ENCODE data around the gene PRKCD.

Gene PRKCD

GRCh38 chr3:53215816-53216215, 54.8 kb downstream of the PRKCD start:
- Histone ChIP-seq H3K27ac (ENCODE audit: low read depth, low read length) (no peak overlapping the region), H3K56ac (ENCODE audit: low read length) (no peak overlapping the region), H4K8ac (ENCODE audit: low read depth, low read length) (no peak overlapping the region), H3K79me1 (ENCODE audit: low read length) (no peaks in the 10 kb centered on the region), H2BK15ac (replicated peaks; ENCODE audit: low read depth) (no peak overlapping the region), H3K36me3 (ENCODE audit: control insufficient read depth, insufficient read depth, low read length) (no peaks in the 10 kb centered on the region), H3K79me2 (ENCODE audit: control insufficient read depth, insufficient read depth, low read length) (no peaks in the 10 kb centered on the region), H2BK5ac (ENCODE audit: low read length) (no peak overlapping the region), H3K27me3 (ENCODE audit: insufficient read depth, low read length, poor library complexity) (no peaks in the 10 kb centered on the region), H3K4me2 (ENCODE audit: low read length) (no peak overlapping the region), H4K5ac (ENCODE audit: low read length) (no peak overlapping the region), H3K23ac (ENCODE audit: low read length) (no peak overlapping the region), H3K9ac (ENCODE audit: low read length) (no peak overlapping the region), H3K18ac (ENCODE audit: low read length) (no peak overlapping the region), H3K4me1 (ENCODE audit: control insufficient read depth, low read depth, low read length) (no peaks in the 10 kb centered on the region), H2AK5ac (ENCODE audit: low read length) (no peak overlapping the region), H3K4ac (ENCODE audit: low read depth, low read length) (no peak overlapping the region), H3K4me3 (ENCODE audit: low read length) (no peak overlapping the region), H2BK120ac (ENCODE audit: low read depth, low read length) (no peak overlapping the region)
- DNase-seq: no peak
- WGBS (ENCODE audit: extremely low coverage, insufficient coverage, low lambda C conversion rate): no CpG with 5 or more reads among the region's 2 CpGs

- no peaks in the 10 kb centered on the region for H3K79me2 ChIP-seq (ENCODE audit: control insufficient read depth, insufficient read depth, low read length)
- H2BK120ac ChIP-seq (ENCODE audit: low read depth, low read length): no peak overlapping the region
- H3K4me2 ChIP-seq (ENCODE audit: low read length): no peak overlapping the region
- no peak overlapping the region for H4K8ac ChIP-seq (ENCODE audit: low read depth, low read length)
- peak; percentile 89 for DNase-seq
- no peaks in the 10 kb centered on the region for H3K79me1 ChIP-seq (ENCODE audit: low read length)
- no peaks in the 10 kb centered on the region for H3K36me3 ChIP-seq (ENCODE audit: control insufficient read depth, insufficient read depth, low read length)
- H2BK5ac ChIP-seq (ENCODE audit: low read length): no peak overlapping the region
- no peak overlapping the region for H3K4me3 ChIP-seq (ENCODE audit: low read length)
- WGBS (ENCODE audit: extremely low coverage, insufficient coverage, low lambda C conversion rate): no CpG with 5 or more reads among the region's 3 CpGs
- no peak overlapping the region for H3K4ac ChIP-seq (ENCODE audit: low read depth, low read length)
- no peak overlapping the region for H2AK5ac ChIP-seq (ENCODE audit: low read length)
- no peak overlapping the region for H3K27ac ChIP-seq (ENCODE audit: low read depth, low read length)
- H3K27me3 ChIP-seq (ENCODE audit: insufficient read depth, low read length, poor library complexity): no peaks in the 10 kb centered on the region
- H3K18ac ChIP-seq (ENCODE audit: low read length): no peak overlapping the region
- no peak overlapping the region for H2BK15ac ChIP-seq (replicated peaks; ENCODE audit: low read depth)
- H3K4me1 ChIP-seq (ENCODE audit: control insufficient read depth, low read depth, low read length): no peaks in the 10 kb centered on the region
- H3K23ac ChIP-seq (ENCODE audit: low read length): no peak overlapping the region
- no peak overlapping the region for H4K5ac ChIP-seq (ENCODE audit: low read length)
- H3K56ac ChIP-seq (ENCODE audit: low read length): no peak overlapping the region
- no peak overlapping the region for H3K9ac ChIP-seq (ENCODE audit: low read length)
Measured at GRCh38 chr3:53216723-53217122, 55.7 kb downstream of the PRKCD start.

GRCh38 chr3:53217175-53217574, 56.2 kb downstream of the PRKCD start:
- Histone ChIP-seq H2BK15ac (replicated peaks; ENCODE audit: low read depth) (no peak overlapping the region), H3K36me3 (ENCODE audit: control insufficient read depth, insufficient read depth, low read length) (no peaks in the 10 kb centered on the region), H3K27me3 (ENCODE audit: insufficient read depth, low read length, poor library complexity) (no peaks in the 10 kb centered on the region), H2BK5ac (ENCODE audit: low read length) (no peak overlapping the region), H3K4me2 (ENCODE audit: low read length) (no peak overlapping the region), H3K9ac (ENCODE audit: low read length) (no peak overlapping the region), H2BK120ac (ENCODE audit: low read depth, low read length) (no peak overlapping the region), H3K23ac (ENCODE audit: low read length) (no peak overlapping the region), H4K5ac (ENCODE audit: low read length) (no peak overlapping the region), H3K79me1 (ENCODE audit: low read length) (no peaks in the 10 kb centered on the region), H2AK5ac (ENCODE audit: low read length) (no peak overlapping the region), H3K4ac (ENCODE audit: low read depth, low read length) (peak overlapping the region; percentile 37), H3K4me3 (ENCODE audit: low read length) (no peak overlapping the region), H3K27ac (ENCODE audit: low read depth, low read length) (peak overlapping the region; percentile 58), H3K4me1 (ENCODE audit: control insufficient read depth, low read depth, low read length) (no peaks in the 10 kb centered on the region), H3K18ac (ENCODE audit: low read length) (no peak overlapping the region), H3K56ac (ENCODE audit: low read length) (peak overlapping the region; percentile 35), H3K79me2 (ENCODE audit: control insufficient read depth, insufficient read depth, low read length) (no peaks in the 10 kb centered on the region), H4K8ac (ENCODE audit: low read depth, low read length) (no peak overlapping the region)
- WGBS (ENCODE audit: extremely low coverage, insufficient coverage, low lambda C conversion rate): no CpG with 5 or more reads among the region's 2 CpGs
- DNase-seq: peak; percentile 54

GRCh38 chr3:53218131-53218530, 57.1 kb downstream of the PRKCD start:
- Histone ChIP-seq H2BK15ac (replicated peaks; ENCODE audit: low read depth) (no peak overlapping the region), H3K4me3 (ENCODE audit: low read length) (no peak overlapping the region), H3K9ac (ENCODE audit: low read length) (no peak overlapping the region), H2AK5ac (ENCODE audit: low read length) (no peak overlapping the region), H3K23ac (ENCODE audit: low read length) (no peak overlapping the region), H3K4me2 (ENCODE audit: low read length) (no peak overlapping the region), H4K8ac (ENCODE audit: low read depth, low read length) (no peak overlapping the region), H3K27me3 (ENCODE audit: insufficient read depth, low read length, poor library complexity) (no peaks in the 10 kb centered on the region), H3K36me3 (ENCODE audit: control insufficient read depth, insufficient read depth, low read length) (no peaks in the 10 kb centered on the region), H3K4me1 (ENCODE audit: control insufficient read depth, low read depth, low read length) (no peaks in the 10 kb centered on the region), H3K79me1 (ENCODE audit: low read length) (no peaks in the 10 kb centered on the region), H3K27ac (ENCODE audit: low read depth, low read length) (no peak overlapping the region), H3K56ac (ENCODE audit: low read length) (no peak overlapping the region), H2BK5ac (ENCODE audit: low read length) (no peak overlapping the region), H3K4ac (ENCODE audit: low read depth, low read length) (no peak overlapping the region), H3K79me2 (ENCODE audit: control insufficient read depth, insufficient read depth, low read length) (no peaks in the 10 kb centered on the region), H4K5ac (ENCODE audit: low read length) (no peak overlapping the region), H3K18ac (ENCODE audit: low read length) (no peak overlapping the region), H2BK120ac (ENCODE audit: low read depth, low read length) (no peak overlapping the region)
- no peak for DNase-seq
- no CpG with 5 or more reads among the region's 2 CpGs for WGBS (ENCODE audit: extremely low coverage, insufficient coverage, low lambda C conversion rate)

- Histone ChIP-seq H3K27ac (ENCODE audit: low read depth, low read length) (no peak overlapping the region), H2BK5ac (ENCODE audit: low read length) (no peak overlapping the region), H4K8ac (ENCODE audit: low read depth, low read length) (no peak overlapping the region), H2BK120ac (ENCODE audit: low read depth, low read length) (no peak overlapping the region), H3K4me2 (ENCODE audit: low read length) (no peak overlapping the region), H3K4me1 (ENCODE audit: control insufficient read depth, low read depth, low read length) (no peaks in the 10 kb centered on the region), H3K79me2 (ENCODE audit: control insufficient read depth, insufficient read depth, low read length) (no peaks in the 10 kb centered on the region), H3K9ac (ENCODE audit: low read length) (no peak overlapping the region), H4K5ac (ENCODE audit: low read length) (no peak overlapping the region), H3K23ac (ENCODE audit: low read length) (no peak overlapping the region), H3K79me1 (ENCODE audit: low read length) (no peaks in the 10 kb centered on the region), H3K18ac (ENCODE audit: low read length) (no peak overlapping the region), H3K36me3 (ENCODE audit: control insufficient read depth, insufficient read depth, low read length) (peaks cover 7% of the 10 kb centered on the region), H3K4me3 (ENCODE audit: low read length) (no peak overlapping the region), H3K56ac (ENCODE audit: low read length) (no peak overlapping the region), H2BK15ac (replicated peaks; ENCODE audit: low read depth) (no peak overlapping the region), H3K4ac (ENCODE audit: low read depth, low read length) (no peak overlapping the region), H3K27me3 (ENCODE audit: insufficient read depth, low read length, poor library complexity) (no peaks in the 10 kb centered on the region), H2AK5ac (ENCODE audit: low read length) (no peak overlapping the region)
- DNase-seq: peak; percentile 94
- WGBS (ENCODE audit: extremely low coverage, insufficient coverage, low lambda C conversion rate): no CpG with 5 or more reads among the region's 10 CpGs
Measured at GRCh38 chr3:53219895-53220483, 59.0 kb downstream of the PRKCD start.

GRCh38 chr3:53221345-53221744, 60.3 kb downstream of the PRKCD start:
- H3K56ac ChIP-seq (ENCODE audit: low read length): no peak overlapping the region
- no peak overlapping the region for H3K4me2 ChIP-seq (ENCODE audit: low read length)
- no peak overlapping the region for H2BK15ac ChIP-seq (replicated peaks; ENCODE audit: low read depth)
- H2BK120ac ChIP-seq (ENCODE audit: low read depth, low read length): no peak overlapping the region
- no peak overlapping the region for H4K8ac ChIP-seq (ENCODE audit: low read depth, low read length)
- H3K4me3 ChIP-seq (ENCODE audit: low read length): no peak overlapping the region
- H3K4ac ChIP-seq (ENCODE audit: low read depth, low read length): no peak overlapping the region
- H4K5ac ChIP-seq (ENCODE audit: low read length): no peak overlapping the region
- H3K18ac ChIP-seq (ENCODE audit: low read length): no peak overlapping the region
- DNase-seq: no peak
- H3K79me2 ChIP-seq (ENCODE audit: control insufficient read depth, insufficient read depth, low read length): no peaks in the 10 kb centered on the region
- no peak overlapping the region for H3K9ac ChIP-seq (ENCODE audit: low read length)
- H3K36me3 ChIP-seq (ENCODE audit: control insufficient read depth, insufficient read depth, low read length): peaks cover 14% of the 10 kb centered on the region
- no peak overlapping the region for H2BK5ac ChIP-seq (ENCODE audit: low read length)
- H3K27me3 ChIP-seq (ENCODE audit: insufficient read depth, low read length, poor library complexity): no peaks in the 10 kb centered on the region
- no peaks in the 10 kb centered on the region for H3K79me1 ChIP-seq (ENCODE audit: low read length)
- whole genome bisulfite sequencing (ENCODE audit: extremely low coverage, insufficient coverage, low lambda C conversion rate): no CpG with 5 or more reads among the region's 4 CpGs
- H3K23ac ChIP-seq (ENCODE audit: low read length): no peak overlapping the region
- no peak overlapping the region for H2AK5ac ChIP-seq (ENCODE audit: low read length)
- H3K27ac ChIP-seq (ENCODE audit: low read depth, low read length): no peak overlapping the region
- no peaks in the 10 kb centered on the region for H3K4me1 ChIP-seq (ENCODE audit: control insufficient read depth, low read depth, low read length)

Data from mesendoderm (in vitro differentiated cells).